ENCODE data around the gene MSI2. TPM values are rescaled to one million over a fixed set of nuclear protein-coding genes. Genes with fewer than 3 reads are reported as not detected.
"Not testable (repeated sequence)": the region's sequence is repeated elsewhere in the genome, so short reads cannot be mapped to it uniquely, and the experiment has no call there.

Gene MSI2
- total RNA-seq, 4 donors from 2014 or later: 15.9 to 22.9 (median 17.0) TPM

DNA sequence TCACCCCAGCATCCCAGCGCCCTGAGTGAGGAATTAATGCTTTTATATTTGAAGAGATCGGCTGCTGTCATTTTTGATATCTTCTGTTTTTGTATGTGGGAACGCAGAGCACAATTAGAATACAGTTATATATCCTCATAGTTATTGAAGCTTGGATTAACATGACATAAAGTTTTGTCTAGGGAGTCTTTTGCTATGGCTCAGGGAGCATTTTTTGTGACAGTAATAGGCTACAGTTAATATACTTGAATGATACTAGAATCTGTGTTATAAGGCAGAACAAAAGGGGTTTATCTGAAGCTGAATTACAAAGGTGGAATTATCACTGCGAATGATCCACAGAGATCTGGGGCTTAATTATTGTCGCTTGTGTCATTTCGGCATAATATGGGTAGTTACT is 239.4 kb downstream of the MSI2 start:
- intact Hi-C loops (cut with DNase I): no loop called here
- DNase-seq: no peak
- Histone ChIP-seq H3K27ac (no peak overlapping the region), H3K27me3 (no peaks in the 10 kb centered on the region), H3K4me1 (peaks cover 0 to 10% (median 0%) of the 10 kb centered on the region in 3 donors), H3K9me3 (no peaks in the 10 kb centered on the region), H3K36me3 (no peaks in the 10 kb centered on the region), H3K4me3 (no peak overlapping the region)
- 96% methylated on average over 6 of the region's 6 CpGs for WGBS, 2 donors
- no peak for TF ChIP-seq CTCF (IDR thresholded peaks at IDR 0.05)
- TF ChIP-seq POLR2A (IDR thresholded peaks at IDR 0.05): no peak

DNA sequence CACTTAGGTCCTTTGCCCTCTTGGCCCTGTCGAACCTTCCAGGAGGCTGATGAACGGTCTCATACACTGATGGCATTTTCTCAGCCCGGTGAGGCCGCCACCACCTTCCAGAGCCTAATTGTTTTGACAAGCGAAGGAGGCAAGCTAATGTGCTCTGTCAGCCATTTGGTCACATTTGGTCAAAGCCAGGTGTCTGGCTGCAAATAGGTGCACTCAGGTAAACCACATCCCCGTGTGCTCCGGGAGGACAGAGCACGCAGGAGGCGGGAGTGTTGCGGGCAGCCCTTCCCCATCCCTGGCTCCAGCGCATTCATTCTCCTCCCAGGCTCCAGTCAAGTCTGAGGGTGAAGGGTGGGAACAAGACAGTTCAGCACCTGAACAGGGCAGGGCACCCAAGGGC is 240.1 kb downstream of the MSI2 start:
- H3K4me1 ChIP-seq: peaks cover 0 to 5% (median 0%) of the 10 kb centered on the region in 3 donors
- H3K27me3 ChIP-seq: no peaks in the 10 kb centered on the region
- WGBS, 2 donors: 88% methylated on average over 10 of the region's 11 CpGs; no CpG with 5 or more reads in 1 of the 2 donors
- no peaks in the 10 kb centered on the region for H3K36me3 ChIP-seq
- no peak for DNase-seq
- H3K27ac ChIP-seq: no peak overlapping the region
- TF ChIP-seq CTCF (IDR thresholded peaks at IDR 0.05): no peak
- no peak for TF ChIP-seq POLR2A (IDR thresholded peaks at IDR 0.05)
- no peak overlapping the region for H3K4me3 ChIP-seq
- intact Hi-C loops (cut with DNase I): no loop called here
- H3K9me3 ChIP-seq: no peaks in the 10 kb centered on the region

DNA sequence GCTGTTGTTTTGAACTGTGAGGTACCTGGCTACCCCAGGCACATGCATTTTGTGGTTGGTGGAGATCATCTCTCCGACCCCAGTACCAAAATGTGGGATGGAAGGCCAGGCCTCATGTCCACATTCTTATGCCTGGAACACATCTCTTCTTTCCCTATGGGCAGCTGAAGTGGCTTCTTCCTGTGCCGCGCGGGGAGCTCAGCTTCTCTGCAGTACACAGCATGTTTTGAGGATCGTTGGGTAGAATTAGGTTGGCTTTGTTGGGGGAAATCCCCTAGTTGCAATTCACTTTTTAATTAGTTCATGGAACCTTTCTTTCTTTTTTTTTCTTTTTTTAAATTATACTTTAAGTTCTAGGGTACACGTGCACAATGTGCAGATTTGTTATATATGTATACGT is 242.1 kb downstream of the MSI2 start:
- Histone ChIP-seq H3K27me3 (no peaks in the 10 kb centered on the region), H3K4me3 (no peak overlapping the region), H3K36me3 (no peaks in the 10 kb centered on the region), H3K9me3 (no peaks in the 10 kb centered on the region), H3K27ac (no peak overlapping the region), H3K4me1 (peaks cover 0 to 5% (median 0%) of the 10 kb centered on the region in 3 donors)
- TF ChIP-seq CTCF (IDR thresholded peaks at IDR 0.05) (no peak), POLR2A (IDR thresholded peaks at IDR 0.05) (no peak)
- intact Hi-C loops (cut with DNase I): no loop called here
- no peak for DNase-seq
- 87 to 89% methylated on average over 7 of the region's 7 CpGs for WGBS, 2 donors

- intact Hi-C loops (cut with DNase I); H3K27me3 ChIP-seq; H3K4me3 ChIP-seq; H3K9me3 ChIP-seq; H3K36me3 ChIP-seq; H3K4me1 ChIP-seq; DNase-seq; H3K27ac ChIP-seq: not testable (repeated sequence)
- WGBS, 2 donors: 95 to 97% methylated on average over 2 to 3 of the region's 3 CpGs
Observed at GRCh38 chr17:57499221-57499620, 242.9 kb downstream of the MSI2 start.

GRCh38 chr17:57499648-57500049 is 243.3 kb downstream of the MSI2 start:
- Histone ChIP-seq H3K27ac (no peak overlapping the region), H3K36me3 (no peaks in the 10 kb centered on the region), H3K4me3 (no peak overlapping the region), H3K9me3 (no peaks in the 10 kb centered on the region), H3K27me3 (no peaks in the 10 kb centered on the region), H3K4me1 (peaks cover 0 to 5% (median 0%) of the 10 kb centered on the region in 3 donors)
- WGBS, 2 donors: 78 to 95% methylated on average over 6 of the region's 6 CpGs
- no peak for DNase-seq
- TF ChIP-seq POLR2A (IDR thresholded peaks at IDR 0.05): no peak
- no peak for TF ChIP-seq CTCF (IDR thresholded peaks at IDR 0.05)
- intact Hi-C loops (cut with DNase I): no loop called here

GRCh38 chr17:57501016-57501415 is 244.7 kb downstream of the MSI2 start:
- 86 to 94% methylated on average over 6 of the region's 9 CpGs for WGBS, 2 donors
- Histone ChIP-seq H3K4me1 (peaks cover 0 to 5% (median 0%) of the 10 kb centered on the region in 3 donors), H3K27me3 (no peaks in the 10 kb centered on the region), H3K36me3 (no peaks in the 10 kb centered on the region), H3K9me3 (no peaks in the 10 kb centered on the region), H3K4me3 (no peak overlapping the region), H3K27ac (no peak overlapping the region)
- no peak for DNase-seq
- intact Hi-C loops (cut with DNase I): no loop called here
- no peak for TF ChIP-seq POLR2A (IDR thresholded peaks at IDR 0.05)
- TF ChIP-seq CTCF (IDR thresholded peaks at IDR 0.05): no peak
